Trophoblast cell (in vitro differentiated cells and primary cell): ENCODE data around the gene MYH15.

Source experiments
- DNase-seq, 2 donors: peaks; one replicate each; pipeline ENCODE4 v3.0.0-alpha.2; 2016
- H2AFZ ChIP-seq: 2 replicates; pipeline ENCODE4 v1.6.1; 2013; ENCODE audit warnings: low read length, moderate library complexity, mild to moderate bottlenecking; ENCODE audit not compliant: insufficient read depth, poor library complexity
- H2AK5ac ChIP-seq: 2 replicates; pipeline ENCODE4 v1.6.1; 2013; ENCODE audit warnings: mild to moderate bottlenecking, low read length
- H2BK120ac ChIP-seq: 2 replicates; pipeline ENCODE4 v1.6.1; 2013; ENCODE audit warnings: low read length, mild to moderate bottlenecking, moderate library complexity; ENCODE audit not compliant: insufficient read depth, poor library complexity
- H2BK12ac ChIP-seq: 2 replicates; pipeline ENCODE4 v1.6.1; 2013; ENCODE audit warnings: mild to moderate bottlenecking, low read length, moderate library complexity
- H2BK5ac ChIP-seq: 2 replicates; pipeline ENCODE4 v1.6.1; 2013; ENCODE audit warnings: low read length, low read depth, moderate library complexity, mild to moderate bottlenecking; ENCODE audit not compliant: poor library complexity
- H3K14ac ChIP-seq: 2 replicates; pipeline ENCODE4 v1.6.1; 2013; ENCODE audit warnings: mild to moderate bottlenecking, low read length
- H3K18ac ChIP-seq: 2 replicates; pipeline ENCODE4 v1.6.1; 2013; ENCODE audit warnings: mild to moderate bottlenecking, low read length
- H3K23ac ChIP-seq: 2 replicates; pipeline ENCODE4 v1.6.1; 2013; ENCODE audit warnings: low read length
- H3K27ac ChIP-seq: 2 replicates; pipeline ENCODE4 v1.5.1; 2013; ENCODE audit warnings: low read depth, mild to moderate bottlenecking, inconsistent platforms, low read length, moderate library complexity
- H3K27me3 ChIP-seq: 2 replicates; pipeline ENCODE4 v1.6.1; 2013; ENCODE audit warnings: inconsistent platforms, mild to moderate bottlenecking, low read length, moderate library complexity; ENCODE audit not compliant: insufficient read depth
- H3K36me3 ChIP-seq, 2 experiments: 1 replicate in 1 of 2; 2 replicates in 1 of 2; pipeline ENCODE4 v1.6.1; 2013; ENCODE audit warnings: low read length in 2 of 2, mild to moderate bottlenecking in 2 of 2, moderate library complexity in 1 of 2; ENCODE audit not compliant: insufficient read depth in 2 of 2, control insufficient read depth in 1 of 2
- H3K4ac ChIP-seq: 2 replicates; pipeline ENCODE4 v1.6.1; 2013; ENCODE audit warnings: low read depth, mild to moderate bottlenecking, low read length, moderate library complexity
- H3K4me1 ChIP-seq, 2 experiments: 1 replicate in 1 of 2; 2 replicates in 1 of 2; pipeline ENCODE4 v1.6.1; 2013; ENCODE audit warnings: low read length in 2 of 2, mild to moderate bottlenecking in 2 of 2, moderate library complexity in 1 of 2; ENCODE audit not compliant: insufficient read depth in 2 of 2, control insufficient read depth in 1 of 2
- H3K4me2 ChIP-seq: 2 replicates; pipeline ENCODE4 v1.6.1; 2013; ENCODE audit warnings: inconsistent platforms, mild to moderate bottlenecking, low read length, moderate library complexity
- H3K4me3 ChIP-seq: 2 replicates; pipeline ENCODE4 v1.5.1; 2013; ENCODE audit warnings: mild to moderate bottlenecking, low read depth, low read length, inconsistent platforms
- H3K79me1 ChIP-seq: one replicate; pipeline ENCODE4 v1.6.1; 2013; ENCODE audit warnings: low read length
- H3K79me2 ChIP-seq: 2 replicates; pipeline ENCODE4 v1.6.1; 2013; ENCODE audit warnings: low read length, mild to moderate bottlenecking; ENCODE audit not compliant: control insufficient read depth, insufficient read depth, poor library complexity
- H3K9ac ChIP-seq: 2 replicates; pipeline ENCODE4 v1.6.1; 2013; ENCODE audit warnings: mild to moderate bottlenecking, low read length
- H3K9me3 ChIP-seq: 2 replicates; pipeline ENCODE4 v1.6.1; 2013; ENCODE audit warnings: low read depth, mild to moderate bottlenecking, control low read depth, inconsistent platforms, low read length; ENCODE audit not compliant: insufficient read depth
- H4K12ac ChIP-seq: 2 replicates; pipeline ENCODE4 v1.6.1; 2013; ENCODE audit warnings: low read depth, mild to moderate bottlenecking, low read length, moderate library complexity
- H4K8ac ChIP-seq: 2 replicates; pipeline ENCODE4 v1.6.1; 2013; ENCODE audit warnings: low read depth, mild to moderate bottlenecking, low read length, moderate library complexity
- H4K91ac ChIP-seq: one replicate; pipeline ENCODE4 v1.6.1; 2013; ENCODE audit warnings: low read depth, mild to moderate bottlenecking, low read length, moderate library complexity
- WGBS: extraction: QIAGEN DNeasy Blood & Tissue Kit; methylation state at CpG from one replicate; pipeline ENCODE4 v1.1.7; 2013; ENCODE audit warnings: missing lambda C conversion rate; ENCODE audit not compliant: insufficient read length, insufficient coverage; ENCODE audit errors: extremely low coverage; 5-methylcytosine and 5-hydroxymethylcytosine counted together

MYH15 gene

DNA sequence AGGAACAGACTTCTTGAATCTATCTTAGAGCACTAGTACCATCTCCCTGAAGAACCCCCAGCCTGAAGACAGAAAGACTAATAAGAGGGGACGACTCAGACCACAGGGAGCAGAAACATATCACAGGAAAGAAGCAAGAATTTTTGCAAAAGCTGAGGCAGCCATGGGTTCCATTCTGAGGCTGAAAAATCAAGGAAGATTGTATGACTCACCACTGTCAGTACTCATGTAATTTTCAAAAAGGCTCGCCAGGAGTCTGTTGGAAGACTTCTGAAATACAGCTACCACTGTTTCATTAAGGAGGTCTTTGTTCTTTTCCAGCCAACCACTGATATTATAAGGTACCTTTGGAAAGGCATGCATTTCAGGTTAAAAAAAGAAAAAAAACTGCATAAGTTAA, 47.5 kb downstream of the MYH15 start:
- Histone ChIP-seq H4K12ac (no peak overlapping the region), H2AK5ac (no peak overlapping the region), H3K4me3 (no peak overlapping the region), H3K27me3 (no peaks in the 10 kb centered on the region), H3K4ac (no peak overlapping the region), H3K9ac (no peak overlapping the region), H3K79me2 (no peaks in the 10 kb centered on the region), H2BK120ac (peak overlapping the region; percentile 28), H3K9me3 (no peaks in the 10 kb centered on the region), H4K91ac (no peak overlapping the region), H3K36me3 (no peaks in the 10 kb centered on the region), H3K4me1 (peaks cover 0 to 2% of the 10 kb centered on the region in 2 experiments), H3K18ac (no peak overlapping the region), H2BK5ac (no peak overlapping the region), H2BK12ac (peak overlapping the region; percentile 87), H3K27ac (peak overlapping the region; percentile 63), H3K4me2 (no peak overlapping the region), H2AFZ (no peak overlapping the region), H3K23ac (no peak overlapping the region), H4K8ac (no peak overlapping the region), H3K14ac (no peak overlapping the region), H3K79me1 (no peaks in the 10 kb centered on the region)
- DNase-seq = peak in 1 of 2 donors; percentile 32
- WGBS = no CpG with 5 or more reads among the region's 2 CpGs

DNA sequence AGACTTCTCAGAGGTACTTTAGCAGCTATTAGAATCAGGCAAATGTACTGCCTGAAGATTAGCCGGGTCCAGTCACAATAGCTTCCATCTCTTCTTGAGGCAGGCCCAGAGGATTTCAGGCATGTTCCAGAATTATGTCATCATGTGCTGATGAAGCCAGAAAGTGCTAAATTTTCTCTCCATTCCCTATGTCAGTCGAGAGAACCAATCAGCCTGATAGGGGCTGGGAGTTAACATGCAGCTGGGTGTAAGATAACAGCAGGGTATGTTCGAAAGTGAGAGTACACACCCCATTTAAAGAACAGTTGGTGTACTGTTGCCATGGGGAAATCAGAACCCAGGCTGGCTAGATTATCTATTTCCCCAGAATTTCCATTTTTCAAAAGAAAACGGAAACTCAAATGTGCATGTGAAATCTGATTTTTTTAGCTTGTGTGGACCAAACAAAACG, 48.7 kb downstream of the MYH15 start:
- Histone ChIP-seq H4K91ac (no peak overlapping the region), H2AFZ (no peak overlapping the region), H3K4me3 (no peak overlapping the region), H2AK5ac (no peak overlapping the region), H3K27ac (no peak overlapping the region), H3K23ac (no peak overlapping the region), H3K27me3 (no peaks in the 10 kb centered on the region), H4K12ac (no peak overlapping the region), H2BK120ac (no peak overlapping the region), H3K4me1 (peaks cover 0 to 2% of the 10 kb centered on the region in 2 experiments), H3K9ac (no peak overlapping the region), H4K8ac (no peak overlapping the region), H3K18ac (no peak overlapping the region), H3K36me3 (no peaks in the 10 kb centered on the region), H3K79me1 (no peaks in the 10 kb centered on the region), H2BK5ac (no peak overlapping the region), H3K9me3 (no peaks in the 10 kb centered on the region), H3K4me2 (no peak overlapping the region), H2BK12ac (peak overlapping the region; percentile 79), H3K79me2 (no peaks in the 10 kb centered on the region), H3K14ac (no peak overlapping the region), H3K4ac (no peak overlapping the region)
- WGBS = no CpG with 5 or more reads among the region's 5 CpGs
- DNase-seq = peak in 1 of 2 donors; percentile 16

DNA sequence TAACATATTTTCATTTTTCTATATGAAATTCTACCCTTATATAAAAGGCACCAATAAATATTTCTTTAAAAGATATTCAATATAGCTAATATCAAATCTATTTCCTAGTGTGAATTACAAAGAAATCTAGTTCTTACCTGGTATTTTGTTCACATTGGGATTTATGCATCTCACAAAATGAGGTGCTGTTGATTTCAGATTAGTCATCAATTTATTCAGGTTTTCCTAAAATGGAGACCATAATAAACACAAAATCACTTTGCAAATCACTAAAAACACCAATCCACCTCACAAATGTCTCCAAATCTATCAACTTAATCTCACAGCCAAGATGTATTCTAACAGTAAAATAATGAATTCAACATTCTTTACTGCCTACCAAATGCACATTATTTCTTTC, 51.2 kb downstream of the MYH15 start:
- Histone ChIP-seq H3K79me2 (no peaks in the 10 kb centered on the region), H2AK5ac (no peak overlapping the region), H3K9me3 (no peaks in the 10 kb centered on the region), H4K91ac (no peak overlapping the region), H4K12ac (no peak overlapping the region), H3K4me2 (no peak overlapping the region), H2BK12ac (no peak overlapping the region), H2BK120ac (no peak overlapping the region), H3K4me1 (peaks cover 0 to 4% of the 10 kb centered on the region in 2 experiments), H3K14ac (no peak overlapping the region), H3K27me3 (no peaks in the 10 kb centered on the region), H2AFZ (no peak overlapping the region), H2BK5ac (no peak overlapping the region), H3K36me3 (no peaks in the 10 kb centered on the region), H3K4ac (no peak overlapping the region), H3K4me3 (no peak overlapping the region), H3K79me1 (no peaks in the 10 kb centered on the region), H3K23ac (no peak overlapping the region), H3K9ac (no peak overlapping the region), H4K8ac (no peak overlapping the region), H3K27ac (no peak overlapping the region), H3K18ac (no peak overlapping the region)
- no peak for DNase-seq

DNA sequence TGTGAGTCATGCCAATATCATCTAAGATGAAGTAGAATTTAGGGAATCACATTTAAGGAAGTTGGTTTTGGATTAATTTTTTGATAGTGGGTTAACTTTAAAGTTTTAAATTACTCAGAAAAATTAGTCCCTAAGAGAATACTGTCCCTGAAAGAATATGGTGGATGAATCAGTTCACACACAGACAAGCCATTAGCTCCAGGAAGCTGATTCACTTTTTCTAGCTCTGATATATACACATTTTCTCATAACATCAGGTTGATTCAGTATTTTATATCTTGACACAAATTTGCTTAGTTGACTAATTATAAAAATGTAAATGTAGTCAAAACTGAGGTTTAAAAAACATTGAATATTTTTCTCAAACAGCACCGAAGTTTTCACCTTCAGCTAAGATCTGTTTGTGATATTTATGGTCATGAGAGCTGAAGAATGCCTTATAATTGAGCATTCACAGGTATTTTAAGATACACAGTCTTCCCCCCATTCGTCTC, 55.1 kb downstream of the MYH15 start:
- Histone ChIP-seq H3K4me2 (no peak overlapping the region), H2AK5ac (no peak overlapping the region), H3K18ac (no peak overlapping the region), H3K23ac (no peak overlapping the region), H3K36me3 (no peaks in the 10 kb centered on the region), H2BK120ac (no peak overlapping the region), H4K8ac (no peak overlapping the region), H3K9ac (no peak overlapping the region), H3K14ac (no peak overlapping the region), H3K27me3 (no peaks in the 10 kb centered on the region), H4K12ac (no peak overlapping the region), H3K9me3 (no peaks in the 10 kb centered on the region), H3K79me1 (no peaks in the 10 kb centered on the region), H2BK5ac (no peak overlapping the region), H3K79me2 (no peaks in the 10 kb centered on the region), H3K4ac (no peak overlapping the region), H3K4me3 (no peak overlapping the region), H4K91ac (no peak overlapping the region), H3K4me1 (peaks cover 0 to 2% of the 10 kb centered on the region in 2 experiments), H2BK12ac (no peak overlapping the region), H2AFZ (no peak overlapping the region), H3K27ac (no peak overlapping the region)
- no CpG with 5 or more reads among the region's 2 CpGs for WGBS
- DNase-seq = no peak
